BE2C (cell line): ENCODE data around the gene SGCG.

Source experiments
- DNase-seq: peaks from one replicate; pipeline ENCODE4 v3.0.0-alpha.2; 2020
- H3K27me3 ChIP-seq: fragments of 250-450 bp; sonication (Bioruptor Pico); 2 replicates; pipeline ENCODE4 v1.5.1; 2020; ENCODE audit warnings: mild to moderate bottlenecking
- H3K36me3 ChIP-seq: fragments of 250-450 bp; sonication (Bioruptor Pico); 2 replicates; pipeline ENCODE4 v1.5.1; 2020; ENCODE audit warnings: mild to moderate bottlenecking
- H3K4me1 ChIP-seq: fragments of 250-450 bp; sonication (Bioruptor Pico); 2 replicates; pipeline ENCODE4 v1.5.1; 2020
- H3K4me3 ChIP-seq: 2 replicates; pipeline ENCODE4 v1.5.1; 2011; ENCODE audit warnings: low read depth, low read length
- H3K9me3 ChIP-seq: fragments of 250-450 bp; sonication (Bioruptor Pico); 2 replicates; pipeline ENCODE4 v1.5.1; 2020
- TF ChIP-seq, protein P1 (sequence below): IDR thresholded peaks from 2 replicates; pipeline ENCODE4 v1.5.1; 2012; ENCODE audit warnings: mild to moderate bottlenecking, low read depth, low read length

SGCG gene

DNA sequence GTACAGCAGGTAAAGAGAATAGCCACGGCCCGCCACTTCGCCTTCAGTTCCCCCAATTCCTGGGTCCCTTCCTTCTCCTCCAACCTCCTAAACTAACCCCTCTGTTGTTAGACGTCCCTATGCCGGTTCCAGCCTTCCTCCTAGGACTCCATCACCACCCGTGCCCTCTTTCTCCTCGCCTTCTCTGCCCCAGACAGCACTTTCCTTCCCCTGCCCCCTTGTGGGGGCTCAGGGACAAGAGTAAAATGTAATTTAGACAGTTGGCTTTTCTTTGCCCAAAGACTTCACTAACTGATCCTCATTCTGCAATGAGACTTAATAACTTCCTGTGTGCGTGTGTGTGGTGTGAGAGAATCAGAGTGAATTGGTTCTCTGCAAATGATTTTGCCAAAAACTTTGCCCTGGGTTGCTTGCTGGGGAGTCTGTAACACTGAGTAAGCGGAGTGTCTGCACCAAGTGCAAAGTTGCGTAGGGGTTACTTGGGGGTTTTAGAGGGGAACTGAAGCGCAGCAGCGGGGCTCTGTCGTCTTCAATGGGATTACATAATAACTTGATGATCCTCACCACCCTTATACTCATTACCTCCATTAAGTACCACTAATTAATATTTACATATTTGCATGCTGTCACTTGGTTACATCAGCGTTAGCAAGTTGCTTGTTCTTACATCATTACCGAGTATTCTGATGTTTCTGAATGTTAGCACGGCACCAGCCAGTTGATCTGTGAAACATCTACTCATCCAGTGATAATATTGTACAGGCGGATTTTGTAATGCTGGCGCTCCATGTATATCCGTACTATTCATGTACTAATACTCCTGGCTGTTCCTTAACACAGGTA is 19.9 kb upstream of the SGCG start:
- TF ChIP-seq, protein P1, sequence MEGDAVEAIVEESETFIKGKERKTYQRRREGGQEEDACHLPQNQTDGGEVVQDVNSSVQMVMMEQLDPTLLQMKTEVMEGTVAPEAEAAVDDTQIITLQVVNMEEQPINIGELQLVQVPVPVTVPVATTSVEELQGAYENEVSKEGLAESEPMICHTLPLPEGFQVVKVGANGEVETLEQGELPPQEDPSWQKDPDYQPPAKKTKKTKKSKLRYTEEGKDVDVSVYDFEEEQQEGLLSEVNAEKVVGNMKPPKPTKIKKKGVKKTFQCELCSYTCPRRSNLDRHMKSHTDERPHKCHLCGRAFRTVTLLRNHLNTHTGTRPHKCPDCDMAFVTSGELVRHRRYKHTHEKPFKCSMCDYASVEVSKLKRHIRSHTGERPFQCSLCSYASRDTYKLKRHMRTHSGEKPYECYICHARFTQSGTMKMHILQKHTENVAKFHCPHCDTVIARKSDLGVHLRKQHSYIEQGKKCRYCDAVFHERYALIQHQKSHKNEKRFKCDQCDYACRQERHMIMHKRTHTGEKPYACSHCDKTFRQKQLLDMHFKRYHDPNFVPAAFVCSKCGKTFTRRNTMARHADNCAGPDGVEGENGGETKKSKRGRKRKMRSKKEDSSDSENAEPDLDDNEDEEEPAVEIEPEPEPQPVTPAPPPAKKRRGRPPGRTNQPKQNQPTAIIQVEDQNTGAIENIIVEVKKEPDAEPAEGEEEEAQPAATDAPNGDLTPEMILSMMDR = peak; percentile 46
- H3K36me3 ChIP-seq = no peaks in the 10 kb centered on the region
- no peak for DNase-seq
- H3K4me1 ChIP-seq = no peaks in the 10 kb centered on the region
- H3K9me3 ChIP-seq = no peaks in the 10 kb centered on the region
- peaks cover 35% of the 10 kb centered on the region for H3K27me3 ChIP-seq
- H3K4me3 ChIP-seq = no peak overlapping the region

DNA sequence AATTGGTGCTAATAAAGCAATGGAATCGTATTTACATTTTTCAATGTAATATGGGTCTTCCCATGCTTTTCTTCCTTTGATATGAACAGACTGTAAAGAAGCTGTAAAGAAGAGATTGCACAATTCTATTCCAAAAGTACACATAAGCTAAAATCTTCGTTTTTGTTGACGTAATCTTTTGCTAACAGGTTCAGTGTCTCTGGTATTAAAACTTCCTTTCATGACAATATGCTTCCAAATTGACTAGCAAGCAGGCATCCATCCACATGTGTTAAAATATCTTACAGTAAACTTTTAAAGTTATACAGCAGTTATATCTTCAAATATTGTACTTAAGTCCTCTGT is 19.3 kb upstream of the SGCG start:
- Histone ChIP-seq H3K4me1 (no peaks in the 10 kb centered on the region), H3K4me3 (no peak overlapping the region), H3K36me3 (no peaks in the 10 kb centered on the region), H3K27me3 (peaks cover 35% of the 10 kb centered on the region), H3K9me3 (no peaks in the 10 kb centered on the region)
- no peak for DNase-seq
- TF ChIP-seq, protein P1 = no peak

DNA sequence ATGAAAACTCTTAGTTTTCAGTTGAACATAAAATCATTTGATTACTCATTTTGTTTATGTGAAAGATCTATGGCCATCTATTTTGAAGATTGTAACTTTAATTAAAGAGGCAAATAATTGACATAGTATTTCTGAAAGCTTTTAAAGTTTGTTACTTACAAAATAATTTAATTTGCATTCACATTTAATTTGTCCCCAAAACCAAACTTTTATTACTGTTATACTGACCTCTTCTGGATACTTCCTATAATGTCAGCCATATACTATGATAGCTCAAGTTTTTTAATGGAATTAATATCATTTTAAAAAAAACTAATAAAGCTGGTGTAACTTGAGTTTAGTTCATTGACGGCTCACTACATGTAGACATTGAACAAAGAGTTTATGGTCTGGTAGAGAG is 4.9 kb upstream of the SGCG start:
- Histone ChIP-seq H3K27me3 (peaks cover 34% of the 10 kb centered on the region), H3K9me3 (no peaks in the 10 kb centered on the region), H3K4me3 (no peak overlapping the region), H3K36me3 (no peaks in the 10 kb centered on the region), H3K4me1 (no peaks in the 10 kb centered on the region)
- TF ChIP-seq, protein P1 = no peak; the same call in 1 of the 2 replicates
- DNase-seq = no peak

DNA sequence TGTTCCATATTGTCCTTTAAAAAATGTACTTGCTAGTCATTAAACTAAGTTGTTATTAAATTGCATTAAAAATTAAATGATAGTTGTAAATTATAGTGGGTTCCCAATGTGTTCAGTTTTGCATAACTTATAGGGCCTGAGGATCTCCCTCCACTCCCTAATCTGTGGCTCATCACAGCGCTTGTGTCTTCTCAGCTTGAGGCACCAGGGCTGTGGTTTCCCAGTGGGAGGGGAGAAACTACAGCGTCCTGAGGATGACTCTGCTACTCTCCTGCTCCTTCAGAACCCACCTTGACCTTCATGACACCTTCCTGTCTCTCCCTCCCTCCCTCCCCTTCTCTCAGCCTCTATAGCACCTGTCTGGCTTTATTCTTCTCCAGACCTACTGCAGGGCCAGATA is 1.4 kb downstream of the SGCG start:
- no peaks in the 10 kb centered on the region for H3K36me3 ChIP-seq
- H3K9me3 ChIP-seq = no peaks in the 10 kb centered on the region
- H3K4me3 ChIP-seq = no peak overlapping the region
- H3K4me1 ChIP-seq = no peaks in the 10 kb centered on the region
- DNase-seq = no peak
- peaks cover 46% of the 10 kb centered on the region for H3K27me3 ChIP-seq
- TF ChIP-seq, protein P1 = no peak

DNA sequence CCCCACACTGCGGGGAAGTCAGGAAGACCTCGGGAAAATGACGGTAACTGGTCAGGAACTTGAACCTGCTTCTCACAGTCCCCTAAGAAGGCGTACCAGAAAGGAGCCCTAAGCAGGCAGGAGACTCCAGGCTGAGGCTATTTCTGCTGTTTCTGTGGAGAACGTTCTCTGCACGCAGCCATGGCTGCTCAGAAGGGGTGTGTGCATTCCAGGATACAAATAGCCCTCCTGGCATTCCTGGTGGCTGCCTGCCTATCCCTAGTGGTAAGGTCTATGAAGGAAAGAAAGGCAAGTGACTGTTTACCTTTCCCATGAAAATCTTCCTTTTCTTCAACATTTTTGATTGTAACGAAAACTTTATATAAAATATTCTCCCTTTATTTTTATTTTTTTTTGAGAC is 2.5 kb downstream of the SGCG start:
- H3K9me3 ChIP-seq = no peaks in the 10 kb centered on the region
- no peak for DNase-seq
- no peaks in the 10 kb centered on the region for H3K4me1 ChIP-seq
- no peaks in the 10 kb centered on the region for H3K36me3 ChIP-seq
- H3K27me3 ChIP-seq = peaks cover 40% of the 10 kb centered on the region
- H3K4me3 ChIP-seq = no peak overlapping the region
- TF ChIP-seq, protein P1 = no peak

DNA sequence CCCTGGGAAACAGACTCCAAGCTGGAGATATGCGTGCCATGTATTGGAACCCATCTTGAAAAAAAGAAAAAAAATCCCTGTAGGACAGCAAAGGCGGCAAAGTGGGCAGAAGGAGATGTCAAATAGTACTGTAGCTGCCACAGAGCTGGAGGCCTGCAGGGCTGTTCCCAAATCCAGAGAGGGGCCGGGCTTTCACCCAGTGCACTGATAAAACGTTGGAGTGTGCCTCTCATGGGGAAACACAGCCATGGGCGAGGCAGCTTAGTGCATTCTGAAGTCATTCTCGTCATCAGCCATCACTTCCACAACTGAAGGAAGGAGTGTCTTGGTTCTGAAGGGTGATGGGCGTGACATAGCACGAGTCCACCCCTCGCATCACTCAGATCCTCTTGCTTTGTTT is 4.8 kb downstream of the SGCG start:
- no peaks in the 10 kb centered on the region for H3K36me3 ChIP-seq
- H3K27me3 ChIP-seq = peaks cover 30% of the 10 kb centered on the region
- DNase-seq = no peak
- no peak overlapping the region for H3K4me3 ChIP-seq
- TF ChIP-seq, protein P1 = no peak
- no peaks in the 10 kb centered on the region for H3K4me1 ChIP-seq
- H3K9me3 ChIP-seq = no peaks in the 10 kb centered on the region
